HG03175 (cell line): ENCODE measurements around the gene CCP110.
A peak's percentile ranks its signal among the peaks of the same experiment; 100 is the strongest.

Source experiments
- ATAC-seq: cut with Tn5 transposase; IDR thresholded peaks from one replicate; pipeline ENCODE4 v1.9.1; 2021; ENCODE audit warnings: mild to moderate bottlenecking, moderate library complexity; ENCODE audit not compliant: unreplicated experiment

Gene CCP110, protein sequence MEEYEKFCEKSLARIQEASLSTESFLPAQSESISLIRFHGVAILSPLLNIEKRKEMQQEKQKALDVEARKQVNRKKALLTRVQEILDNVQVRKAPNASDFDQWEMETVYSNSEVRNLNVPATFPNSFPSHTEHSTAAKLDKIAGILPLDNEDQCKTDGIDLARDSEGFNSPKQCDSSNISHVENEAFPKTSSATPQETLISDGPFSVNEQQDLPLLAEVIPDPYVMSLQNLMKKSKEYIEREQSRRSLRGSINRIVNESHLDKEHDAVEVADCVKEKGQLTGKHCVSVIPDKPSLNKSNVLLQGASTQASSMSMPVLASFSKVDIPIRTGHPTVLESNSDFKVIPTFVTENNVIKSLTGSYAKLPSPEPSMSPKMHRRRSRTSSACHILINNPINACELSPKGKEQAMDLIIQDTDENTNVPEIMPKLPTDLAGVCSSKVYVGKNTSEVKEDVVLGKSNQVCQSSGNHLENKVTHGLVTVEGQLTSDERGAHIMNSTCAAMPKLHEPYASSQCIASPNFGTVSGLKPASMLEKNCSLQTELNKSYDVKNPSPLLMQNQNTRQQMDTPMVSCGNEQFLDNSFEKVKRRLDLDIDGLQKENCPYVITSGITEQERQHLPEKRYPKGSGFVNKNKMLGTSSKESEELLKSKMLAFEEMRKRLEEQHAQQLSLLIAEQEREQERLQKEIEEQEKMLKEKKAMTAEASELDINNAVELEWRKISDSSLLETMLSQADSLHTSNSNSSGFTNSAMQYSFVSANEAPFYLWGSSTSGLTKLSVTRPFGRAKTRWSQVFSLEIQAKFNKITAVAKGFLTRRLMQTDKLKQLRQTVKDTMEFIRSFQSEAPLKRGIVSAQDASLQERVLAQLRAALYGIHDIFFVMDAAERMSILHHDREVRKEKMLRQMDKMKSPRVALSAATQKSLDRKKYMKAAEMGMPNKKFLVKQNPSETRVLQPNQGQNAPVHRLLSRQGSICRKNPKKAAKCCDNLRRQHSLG

DNA sequence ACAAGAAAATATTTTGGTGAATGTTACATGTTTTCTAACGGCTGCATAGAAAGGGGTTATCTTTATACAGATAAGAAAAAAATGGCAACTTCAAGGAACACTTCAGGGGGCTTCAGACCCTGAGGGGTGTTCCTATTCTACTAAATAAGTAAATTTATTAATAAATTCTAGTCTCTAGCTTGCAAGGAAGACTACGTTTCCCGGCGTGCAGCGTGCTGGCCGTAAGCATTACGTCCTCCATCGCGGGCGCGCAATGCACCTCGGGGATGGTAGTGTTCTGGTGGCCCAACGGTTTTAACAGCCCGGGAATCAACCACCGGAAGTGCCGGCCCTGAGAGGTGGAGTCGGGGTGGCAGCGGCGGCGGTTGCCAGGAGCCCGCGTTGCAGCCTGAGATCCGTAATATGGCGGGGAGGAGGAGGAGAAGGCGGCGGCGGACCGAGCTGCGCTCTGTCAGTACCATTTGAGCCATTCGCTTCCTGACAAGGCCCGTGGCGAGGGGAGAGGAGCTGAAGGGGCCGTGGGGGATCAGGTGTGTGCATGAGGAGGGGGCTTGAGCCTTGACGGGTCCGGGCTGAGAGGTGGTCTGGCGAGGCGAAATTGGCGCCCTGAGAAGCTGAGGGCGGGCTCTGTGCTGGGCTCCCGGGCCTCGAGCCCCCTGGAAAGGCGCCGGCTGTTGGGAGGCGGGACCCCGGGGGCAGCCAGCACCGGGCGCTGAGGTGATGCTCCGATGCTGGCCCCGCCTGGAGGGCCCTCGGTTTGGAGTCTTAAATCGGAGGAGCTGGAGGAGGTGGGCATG is at the start of gene CCP110:
Gene CCP110 (plus strand): TSS at position 384 of the 797 bp plus-strand sequence. CDS start 3,940 bp downstream, outside the sequence.
- ATAC-seq = peak; percentile 71

DNA sequence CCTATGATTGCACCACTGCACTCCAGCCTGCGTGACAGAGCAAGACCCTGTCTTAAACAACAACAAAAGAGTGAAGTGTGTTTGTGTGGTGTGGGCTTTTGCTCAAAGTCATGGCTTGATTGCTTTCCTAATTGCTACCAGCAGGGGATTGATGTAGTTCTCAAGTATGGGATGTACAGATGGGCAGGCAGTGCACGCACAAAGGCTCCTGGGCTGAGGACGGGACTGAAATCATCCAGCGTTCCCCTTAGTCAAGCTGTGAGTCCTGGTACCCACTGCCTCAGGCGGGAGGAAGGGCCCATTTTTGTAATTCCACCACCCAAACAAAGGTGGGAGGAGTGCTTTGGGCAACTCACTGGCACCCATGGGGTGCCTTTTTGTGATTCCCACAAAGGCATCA is 49.1 kb upstream of the CCP110 start:
- no peak for ATAC-seq

DNA sequence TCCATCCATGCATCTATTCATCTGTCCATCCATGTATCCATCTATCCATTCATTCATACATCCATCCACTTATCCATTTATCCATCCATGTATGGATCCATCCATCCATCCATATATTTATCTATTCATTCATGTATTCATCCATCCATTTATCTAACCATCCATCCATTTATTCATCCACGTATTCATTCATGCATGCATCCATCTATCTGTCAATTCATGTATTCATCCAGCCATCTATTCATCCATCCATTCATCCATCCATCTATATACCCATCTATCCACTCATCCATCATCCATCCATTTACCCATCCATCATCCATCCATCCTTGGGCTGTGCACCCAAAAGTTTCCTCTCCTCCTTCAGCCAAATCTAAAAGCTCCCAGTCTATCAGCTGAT is 45.2 kb upstream of the CCP110 start:
- ATAC-seq = no peak

DNA sequence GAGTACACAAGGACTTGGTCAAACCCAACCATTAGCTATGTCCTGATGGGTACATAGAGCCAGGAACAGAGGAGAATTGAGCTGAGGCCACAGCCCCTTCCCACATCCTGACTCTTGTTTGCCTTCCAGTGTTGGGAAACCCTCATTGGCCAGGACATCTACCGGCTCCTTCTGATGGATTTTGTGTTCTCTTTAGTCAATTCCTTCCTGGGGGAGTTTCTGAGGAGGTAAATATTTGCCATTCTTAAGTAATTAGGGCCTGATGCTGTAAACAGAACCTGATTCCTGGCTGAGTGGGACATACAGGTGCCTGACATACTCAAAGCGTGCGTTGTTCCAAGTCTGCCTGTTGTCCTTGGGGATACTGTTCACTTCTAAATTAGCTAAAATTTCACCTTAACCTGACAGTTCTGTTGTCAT is 44.4 kb upstream of the CCP110 start:
- ATAC-seq = no peak

DNA sequence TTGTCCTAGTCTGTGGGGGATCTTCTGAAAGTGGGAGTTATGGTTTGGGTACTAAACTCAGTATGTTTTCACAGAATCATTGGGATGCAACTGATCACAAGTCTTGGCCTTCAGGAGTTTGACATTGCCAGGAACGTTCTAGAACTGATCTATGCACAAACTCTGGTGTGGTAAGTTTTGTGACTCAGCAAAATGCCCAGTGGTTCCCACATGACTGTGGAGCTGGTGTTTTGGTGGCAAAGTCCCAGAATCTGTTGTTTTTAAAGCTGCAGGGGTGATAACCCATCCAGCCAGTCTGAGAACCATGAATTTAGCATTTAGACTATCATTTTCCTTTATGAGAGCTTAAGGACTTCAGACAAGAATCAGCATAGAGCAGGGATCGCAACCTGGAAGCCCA is 42.4 kb upstream of the CCP110 start:
- ATAC-seq = no peak

DNA sequence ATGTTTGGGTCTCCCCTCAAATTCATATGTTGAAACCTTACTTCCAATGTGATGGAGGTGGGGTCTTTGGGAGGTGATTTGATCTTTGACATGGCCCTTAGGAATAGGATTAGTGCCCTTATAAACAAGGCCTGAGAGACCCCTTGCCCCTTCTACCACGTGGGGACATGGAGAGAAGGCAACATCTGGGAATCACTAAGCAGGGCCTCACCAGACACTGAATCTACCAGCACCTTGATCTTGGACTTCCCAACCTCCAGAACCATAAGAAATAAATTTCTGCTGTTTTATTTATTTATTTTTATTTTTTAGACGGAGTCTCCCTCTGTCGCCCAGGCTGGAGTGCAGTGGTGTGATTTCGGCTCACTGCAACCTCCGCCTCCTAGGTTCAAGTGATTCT is 42.0 kb upstream of the CCP110 start:
- no peak for ATAC-seq

DNA sequence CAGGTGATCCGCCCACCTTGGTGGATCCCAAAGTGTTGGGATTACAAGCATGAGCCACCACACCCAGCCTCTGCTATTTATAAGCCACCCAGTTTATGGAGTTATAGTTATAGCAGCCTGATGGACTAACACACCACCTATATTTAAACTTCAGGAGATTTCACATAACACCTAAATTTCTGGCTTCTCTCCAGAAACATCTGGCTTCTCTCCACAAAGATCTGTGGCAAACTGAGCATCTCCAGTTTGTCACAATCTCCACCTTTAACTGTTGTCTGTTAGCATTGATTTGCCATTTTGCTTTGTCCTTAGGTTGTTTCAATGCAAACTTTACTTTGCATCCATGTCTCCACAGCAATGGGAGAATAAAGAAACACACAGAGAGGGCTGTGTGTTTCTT is 41.5 kb upstream of the CCP110 start:
- ATAC-seq = no peak

DNA sequence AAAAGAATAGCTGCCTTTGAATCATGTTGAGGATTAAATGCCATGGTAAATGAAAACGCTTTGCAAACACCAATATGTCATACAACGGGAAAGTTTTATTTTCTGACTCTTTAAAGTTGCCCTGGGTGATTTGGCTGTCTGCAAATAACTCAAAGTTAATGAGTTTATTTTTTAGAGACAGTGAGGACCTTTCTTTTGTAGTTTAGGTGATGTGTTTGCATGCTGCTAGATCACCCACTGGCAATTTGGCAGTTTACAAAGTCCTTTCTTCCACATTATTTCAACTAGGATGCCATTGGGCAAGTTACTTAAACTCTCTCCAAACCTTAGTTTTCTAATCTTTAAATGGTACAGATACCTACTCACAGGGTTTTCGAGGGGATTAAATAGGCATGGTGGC is 39.6 kb upstream of the CCP110 start:
- no peak for ATAC-seq

DNA sequence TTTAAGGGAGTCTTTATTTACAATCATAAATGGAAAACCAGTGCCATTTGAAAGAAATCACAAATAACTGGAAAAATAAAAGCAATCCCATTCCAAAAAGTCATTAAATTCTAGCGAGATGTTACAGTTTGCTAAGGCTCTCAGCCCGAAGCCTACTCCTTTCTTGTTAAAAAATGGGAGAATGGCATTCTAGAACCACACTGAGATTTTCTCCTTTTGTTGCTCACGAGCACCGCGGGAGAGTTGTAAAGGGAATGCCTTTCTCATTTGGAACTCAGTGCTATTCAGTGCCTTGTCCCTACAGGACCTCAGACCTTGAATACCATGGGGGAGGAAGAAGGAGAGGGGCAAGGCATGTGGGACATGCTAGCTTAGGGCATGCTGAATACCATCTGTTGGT is 38.1 kb upstream of the CCP110 start:
- ATAC-seq = no peak

DNA sequence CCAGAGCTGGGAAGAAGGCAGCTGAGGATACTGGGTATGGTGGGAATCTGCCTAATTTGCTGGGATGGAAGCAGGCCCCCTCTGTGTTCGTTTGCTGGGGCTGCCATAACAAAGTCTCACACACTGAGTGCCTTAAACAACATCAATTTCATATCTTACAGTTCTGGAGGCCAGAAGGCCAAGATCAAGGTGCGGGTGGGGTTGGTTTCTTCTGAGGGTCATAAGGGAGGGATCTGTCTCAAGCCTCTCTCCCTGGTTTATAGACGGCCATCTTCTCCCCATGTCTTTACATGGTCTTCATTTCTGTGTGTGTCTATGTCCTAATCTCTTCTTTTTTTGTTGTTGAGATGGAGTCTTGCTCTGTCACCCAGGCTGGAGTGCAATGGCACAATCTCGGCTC is 37.7 kb upstream of the CCP110 start:
- ATAC-seq = no peak

DNA sequence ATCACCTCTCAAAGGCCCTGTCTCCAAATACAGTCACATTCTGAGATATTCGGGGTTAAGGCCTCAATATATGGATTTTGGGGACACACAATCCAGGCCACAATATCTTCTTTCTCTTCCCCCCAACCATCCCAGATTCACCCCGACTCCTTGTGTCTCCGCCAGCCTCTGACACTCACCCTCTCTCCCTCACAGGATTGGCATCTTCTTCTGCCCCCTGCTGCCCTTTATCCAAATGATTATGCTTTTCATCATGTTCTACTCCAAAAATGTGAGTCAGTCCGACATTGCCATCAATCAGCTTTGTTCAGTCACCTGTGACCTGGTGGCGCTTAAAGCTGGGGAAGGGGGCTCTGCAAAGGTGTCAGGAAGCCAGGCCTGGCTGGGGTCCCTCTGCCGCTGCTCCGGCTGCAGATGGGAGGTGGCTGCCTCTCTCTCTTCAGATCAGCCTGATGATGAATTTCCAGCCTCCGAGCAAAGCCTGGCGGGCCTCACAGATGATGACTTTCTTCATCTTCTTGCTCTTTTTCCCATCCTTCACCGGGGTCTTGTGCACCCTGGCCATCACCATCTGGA is 36.9 kb upstream of the CCP110 start:
- ATAC-seq = no peak

DNA sequence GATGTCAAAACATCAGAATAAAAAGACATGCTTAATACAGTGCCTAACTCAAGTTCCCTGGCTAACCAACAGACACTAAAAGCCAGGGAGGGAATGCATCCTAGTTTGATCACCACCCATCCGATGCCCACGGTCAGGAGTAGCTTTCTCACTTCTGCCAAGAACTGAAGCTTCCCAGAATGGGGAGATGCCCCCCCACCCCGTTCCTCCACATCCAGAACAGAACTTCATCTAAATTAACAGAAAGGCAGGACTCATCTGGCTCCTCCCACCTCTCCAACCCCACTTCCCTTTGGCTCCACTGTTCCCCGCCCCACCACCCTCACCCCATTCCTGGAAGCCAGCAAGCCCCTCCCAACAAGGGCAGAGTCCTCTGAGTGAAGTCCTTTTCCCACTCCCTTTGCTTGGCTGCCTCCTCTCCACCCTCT is 35.5 kb upstream of the CCP110 start:
- ATAC-seq = no peak

DNA sequence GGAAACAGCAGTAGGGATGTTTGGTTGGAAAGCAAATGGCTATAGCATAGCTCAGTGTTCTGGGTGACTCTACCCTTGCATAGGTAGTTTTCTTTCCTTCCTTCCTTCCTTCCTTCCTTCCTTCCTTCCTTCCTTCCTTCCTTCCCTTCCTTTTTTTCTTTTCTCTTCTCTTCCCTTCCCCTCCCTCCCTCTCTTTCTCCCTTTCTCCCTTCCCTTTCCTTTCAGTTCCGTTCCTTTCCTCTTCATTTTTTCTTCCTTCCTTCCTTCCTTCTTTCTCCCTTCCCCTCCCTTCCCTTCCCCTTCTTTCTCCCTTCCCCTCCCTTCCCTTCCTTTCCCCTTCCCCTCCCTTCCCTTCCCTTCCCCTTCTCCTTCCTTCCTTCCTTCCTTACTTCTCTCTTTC is 33.1 kb upstream of the CCP110 start:
- ATAC-seq = no peak

DNA sequence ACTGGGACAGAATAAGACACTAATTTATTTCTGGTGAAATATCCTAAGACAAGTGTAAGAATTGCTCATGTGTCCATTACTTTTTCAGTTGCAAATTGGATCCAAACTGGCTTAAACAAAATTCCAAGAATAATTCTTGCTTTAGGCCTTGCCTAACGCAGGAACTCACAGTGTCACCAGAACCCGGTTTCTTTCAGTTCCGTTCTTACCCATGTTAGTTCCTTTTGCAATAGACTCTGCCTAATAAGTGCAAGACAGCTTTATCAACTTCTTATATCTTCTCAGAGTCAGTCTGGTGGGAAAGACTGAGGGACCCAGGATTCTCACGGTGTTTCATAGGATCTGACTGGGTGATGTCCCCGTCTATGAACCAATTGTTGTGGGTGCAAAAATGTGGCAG is 26.6 kb upstream of the CCP110 start:
- no peak for ATAC-seq

DNA sequence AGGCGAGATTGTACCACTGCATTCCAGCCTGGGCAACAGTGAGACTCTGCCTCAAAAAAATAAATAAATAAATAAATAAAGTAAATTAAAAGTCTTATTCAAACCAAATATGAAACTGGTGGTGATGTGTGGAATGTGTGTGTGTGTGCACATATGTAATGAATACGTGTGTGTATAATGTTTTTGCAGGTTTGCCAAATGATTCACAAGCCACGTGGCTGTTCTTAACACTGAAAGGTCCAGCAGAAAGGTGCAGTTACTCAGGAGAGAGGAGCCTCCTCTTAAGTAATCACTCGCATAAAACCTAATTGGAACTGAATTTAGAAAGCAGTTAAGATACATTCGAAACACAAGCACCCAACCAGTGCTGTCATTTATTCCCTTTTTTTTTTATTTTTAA is 24.7 kb upstream of the CCP110 start:
- no peak for ATAC-seq

DNA sequence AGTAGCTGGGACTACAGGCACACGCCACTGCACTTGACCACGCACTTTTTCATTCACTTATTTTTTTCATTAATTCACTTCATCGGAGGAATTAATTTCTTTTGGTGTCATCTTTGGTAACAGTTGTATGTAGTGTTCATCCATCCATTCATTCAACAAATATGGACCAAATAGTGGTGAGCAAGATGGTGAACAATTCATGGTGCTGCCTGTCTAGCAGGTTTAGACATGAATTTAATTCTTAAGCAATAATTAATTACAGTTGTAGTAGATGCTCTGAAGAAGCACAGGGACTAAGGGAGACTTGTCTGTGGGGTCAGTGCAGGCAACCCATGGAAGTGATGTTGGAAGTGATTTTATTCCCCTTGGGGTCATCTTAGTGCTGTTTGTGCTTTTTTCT is 24.3 kb upstream of the CCP110 start:
- ATAC-seq = no peak

DNA sequence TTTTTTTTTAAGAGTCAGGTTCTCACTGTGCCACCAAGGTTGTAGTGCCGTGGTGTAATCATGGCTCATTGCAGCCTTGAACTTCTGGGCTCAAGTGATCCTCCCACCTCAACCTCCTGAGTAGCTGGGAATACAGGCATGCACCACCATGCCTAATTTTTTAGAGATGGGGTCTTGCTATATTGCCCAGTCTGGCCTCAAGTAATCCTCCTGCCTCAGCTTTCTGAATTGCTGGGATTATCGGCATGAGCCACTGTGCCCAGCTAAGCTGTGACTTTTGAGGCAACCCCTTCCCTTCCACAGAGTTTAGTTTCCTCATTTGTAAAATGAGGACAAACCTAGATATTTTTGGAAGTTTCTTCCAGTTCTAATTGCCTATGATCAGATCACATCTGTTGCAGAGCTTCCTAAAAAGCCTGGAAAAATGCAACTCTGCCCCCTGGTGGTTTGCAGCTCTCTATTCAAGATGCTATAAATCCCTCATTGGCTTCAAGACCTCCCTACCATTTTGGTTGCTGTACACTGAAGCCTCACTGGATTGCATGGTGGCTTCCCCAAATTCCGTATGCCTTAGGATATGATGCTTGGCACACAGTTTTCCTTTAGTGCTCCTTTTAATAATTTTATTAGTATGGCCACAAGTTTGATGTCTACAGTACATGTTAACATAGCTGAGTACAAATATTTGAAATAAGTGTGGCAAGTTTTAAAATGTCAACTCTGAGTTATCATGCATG is 21.2 kb upstream of the CCP110 start:
- no peak for ATAC-seq

DNA sequence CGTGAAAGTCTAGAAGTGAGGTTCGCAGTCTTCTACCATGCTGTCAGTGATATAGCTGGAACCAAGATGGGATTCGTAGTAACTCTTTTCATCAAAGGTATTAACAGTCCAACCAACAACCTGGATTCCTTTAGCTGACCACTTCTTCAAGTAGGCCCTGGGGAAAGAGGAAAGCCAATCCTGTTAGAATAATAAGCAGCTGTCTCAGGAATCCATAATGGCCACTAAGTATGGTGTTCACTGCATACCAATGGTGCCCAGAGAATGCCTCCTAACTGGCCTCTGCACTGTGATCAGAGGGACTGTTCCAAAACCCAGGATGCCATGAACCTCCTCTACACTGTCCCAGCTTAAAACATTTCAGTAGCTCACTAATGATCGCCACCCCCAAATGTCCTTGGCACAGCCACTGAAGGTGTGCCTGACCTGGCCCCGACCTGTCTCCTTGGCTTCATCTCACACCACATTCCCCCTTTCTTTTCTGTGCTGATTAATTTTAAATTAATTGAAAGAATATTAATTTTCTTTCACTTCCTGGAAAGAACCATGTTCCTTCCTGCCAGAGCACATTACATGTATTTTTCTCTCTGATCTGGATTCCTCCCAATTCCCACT is 20.2 kb upstream of the CCP110 start:
- no peak for ATAC-seq

DNA sequence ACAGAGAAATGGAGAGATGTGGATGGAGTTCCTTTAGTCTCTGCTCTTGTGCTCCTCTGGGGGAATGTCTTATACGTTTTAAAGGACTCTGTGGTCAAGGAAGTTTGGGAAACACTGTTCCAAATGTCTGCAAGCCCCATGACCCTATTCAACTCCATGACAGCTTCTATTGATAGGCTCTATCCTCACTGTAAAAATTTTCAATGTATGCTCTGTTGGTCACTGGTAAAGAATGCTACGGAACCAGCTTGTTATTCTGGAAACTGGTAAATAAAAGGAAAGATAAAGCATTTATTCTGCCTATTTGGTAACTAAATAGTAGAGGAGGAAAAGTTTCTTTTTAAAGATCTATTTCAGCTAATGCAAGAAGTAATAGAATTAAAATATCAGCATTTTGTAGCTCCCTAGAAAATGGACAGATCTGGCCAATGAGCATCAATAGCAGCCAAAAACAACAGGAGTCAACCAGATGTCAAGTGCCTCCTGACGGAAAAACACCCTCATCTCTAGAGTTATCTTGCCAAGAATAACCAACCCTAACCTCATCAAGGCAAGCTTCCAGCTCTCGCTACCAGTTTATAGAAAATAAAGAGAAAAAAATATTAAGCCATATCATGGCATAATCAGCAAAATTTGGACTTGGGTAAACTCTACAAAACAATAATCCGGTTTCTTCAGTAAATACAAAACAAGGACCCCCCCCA is 18.0 kb upstream of the CCP110 start:
- no peak for ATAC-seq
